GM18861 (cell line): Measurements from ENCODE around the gene NOTCH1.

Source experiments
- ATAC-seq: cut with Tn5 transposase; IDR thresholded peaks from one replicate; pipeline ENCODE4 v1.9.1; 2021; ENCODE audit not compliant: unreplicated experiment

Gene NOTCH1

DNA sequence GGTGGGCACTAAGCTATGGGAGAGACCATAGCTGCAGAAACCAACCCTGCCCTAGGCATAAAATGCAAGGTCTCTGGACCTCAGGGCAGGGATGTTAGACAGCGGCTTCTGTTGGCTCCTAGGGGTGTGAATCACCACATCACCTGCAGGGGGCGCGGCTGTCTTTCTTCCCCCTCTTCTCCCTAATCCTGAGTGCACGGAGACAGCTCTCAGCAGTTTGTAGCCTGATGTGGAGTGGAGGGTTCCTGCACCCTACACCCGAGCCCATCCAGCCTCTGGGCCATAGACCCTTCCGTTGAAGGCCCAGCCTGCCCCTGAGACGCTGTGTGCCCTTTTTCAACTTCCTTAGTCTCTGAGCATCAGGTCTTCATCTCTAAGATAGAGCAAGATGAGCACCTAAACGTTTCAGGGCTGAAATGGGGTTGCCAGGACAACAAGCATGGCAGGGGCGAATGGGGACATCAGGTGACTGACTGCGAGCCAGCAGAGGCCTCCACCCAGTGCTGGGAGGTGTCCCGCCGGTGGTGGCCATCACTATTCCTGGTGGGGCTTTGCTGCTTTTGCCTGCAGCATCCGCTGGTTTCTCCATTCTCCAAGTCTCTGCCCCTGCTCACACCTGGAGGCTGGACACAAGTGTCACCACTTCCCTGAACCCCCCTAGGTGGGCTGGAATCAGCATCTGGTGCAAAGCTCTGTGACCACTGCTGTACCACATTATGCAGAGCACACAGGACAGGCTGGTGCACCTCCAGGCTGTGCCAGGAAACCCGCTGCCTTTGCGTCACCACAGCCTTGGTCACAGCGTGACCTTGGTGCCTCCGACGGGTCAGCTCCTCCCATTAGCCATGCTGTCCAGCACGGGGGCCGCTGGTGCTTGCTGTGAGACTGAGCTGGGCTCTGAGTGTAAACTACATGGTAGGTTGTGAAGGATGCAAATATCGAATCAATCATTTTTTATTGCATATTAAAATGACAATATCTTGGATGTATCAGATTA is 60.5 kb downstream of the NOTCH1 start:
- no peak for ATAC-seq

DNA sequence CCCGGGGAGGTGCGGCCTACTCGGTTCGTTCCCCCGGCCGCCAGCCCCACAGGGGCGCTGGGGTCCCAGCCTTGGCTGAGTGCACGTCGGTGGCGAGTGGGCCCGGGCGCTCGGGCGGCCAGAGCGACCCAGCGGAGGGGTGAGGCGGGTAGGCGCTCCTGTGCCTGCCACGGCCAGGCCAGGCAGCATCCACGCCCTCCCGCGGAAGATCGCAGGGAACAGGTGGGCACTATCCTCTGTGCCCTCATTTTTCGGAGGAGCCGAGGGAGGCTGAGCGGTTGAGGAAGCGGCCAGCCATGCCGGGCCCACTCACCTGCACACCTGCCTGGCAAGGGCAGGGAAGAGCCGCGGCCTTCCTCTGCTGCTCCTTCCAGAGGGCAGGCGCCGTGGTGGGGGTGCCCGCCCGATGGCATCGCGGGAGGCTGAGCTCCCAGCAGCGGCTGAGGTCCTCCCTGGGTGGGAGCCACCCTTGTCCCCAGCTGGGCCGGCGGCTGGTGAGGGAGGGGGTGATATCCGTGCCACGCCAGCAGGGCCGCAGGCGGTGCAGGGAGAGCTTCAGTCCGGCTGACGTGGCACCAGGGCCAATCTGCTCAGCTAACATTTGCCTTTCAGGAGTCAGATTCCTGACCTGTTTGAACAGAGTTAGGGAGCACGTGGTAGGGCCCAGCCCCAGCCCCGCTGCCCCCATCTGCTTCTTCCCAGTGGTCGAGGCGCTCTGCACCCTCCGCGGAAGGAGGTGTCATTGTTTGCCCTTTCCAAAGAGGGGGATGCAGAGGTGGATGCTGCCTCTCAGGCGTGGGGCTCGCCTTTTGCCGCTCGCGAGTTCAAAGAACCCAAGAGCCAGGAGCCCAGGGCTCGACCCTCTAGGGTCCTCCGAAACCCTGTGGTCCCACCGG is 61.4 kb downstream of the NOTCH1 start:
- ATAC-seq = no peak

DNA sequence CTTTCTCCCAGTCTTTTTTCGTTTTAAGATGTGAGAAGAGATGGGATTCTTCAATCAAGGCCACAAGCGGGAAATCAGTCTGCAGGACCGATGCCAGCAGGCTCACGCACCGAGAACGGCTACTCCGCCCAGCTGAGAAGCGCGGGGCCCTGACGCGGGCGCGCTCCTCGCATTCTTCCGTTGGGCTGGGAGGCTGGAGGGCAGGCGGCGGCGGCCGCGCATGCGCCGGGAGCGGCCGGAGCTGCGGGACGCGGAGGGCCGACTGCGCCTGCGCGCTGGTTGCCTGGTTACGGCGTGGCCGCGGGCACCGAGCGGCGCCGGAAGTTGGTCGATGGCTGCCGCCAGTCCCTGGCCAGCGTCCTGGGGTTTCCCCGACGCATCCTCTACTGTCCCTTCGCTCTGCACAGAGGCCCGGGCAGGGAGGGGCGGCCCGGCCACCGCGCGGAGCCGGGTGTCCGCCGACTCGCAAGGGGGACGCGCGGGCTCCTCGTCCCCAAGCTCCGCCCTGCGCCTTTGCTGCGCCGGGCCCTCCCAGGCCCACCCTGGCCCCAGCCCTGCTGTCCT is 62.2 kb downstream of the NOTCH1 start:
- ATAC-seq = peak; percentile 51

DNA sequence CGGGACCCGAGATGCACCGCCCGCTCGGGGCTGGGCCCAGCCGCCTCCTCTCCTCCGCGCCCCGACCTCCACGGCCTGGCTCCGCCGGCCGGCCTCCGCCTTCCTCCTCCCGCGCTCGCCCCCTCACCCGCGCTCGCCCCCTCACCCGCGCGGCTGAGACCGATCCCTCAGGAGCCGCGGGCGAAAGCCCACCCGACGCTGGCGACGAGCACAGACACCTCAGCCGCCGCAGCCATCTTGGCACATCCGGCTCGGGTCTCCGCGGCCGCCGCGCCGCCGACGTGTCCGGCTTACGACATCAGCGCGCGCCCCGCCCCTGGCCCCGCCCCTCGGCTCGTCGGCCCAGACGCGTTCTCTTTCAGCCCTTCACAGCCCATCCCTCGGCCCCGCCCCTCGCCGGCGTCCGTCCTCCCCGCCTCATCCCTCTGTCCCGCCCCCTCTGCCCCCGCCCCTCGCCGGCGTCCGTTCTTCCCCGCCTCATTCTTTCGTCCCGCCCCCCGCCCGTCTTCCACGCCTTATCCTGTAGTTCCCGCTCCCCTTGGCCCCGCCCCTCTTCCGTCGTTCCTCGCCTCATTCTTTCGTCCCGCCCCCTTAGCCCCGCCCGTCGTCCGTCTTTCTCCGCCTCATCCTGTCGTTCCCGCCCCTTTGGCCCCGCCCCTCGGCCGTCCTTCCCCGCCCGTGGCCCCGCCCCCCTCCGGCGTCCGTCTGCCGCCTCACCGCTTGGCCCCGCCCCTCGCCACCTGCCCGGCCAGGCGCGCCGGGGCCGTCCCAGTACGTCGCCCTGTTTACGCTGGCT is 62.9 kb downstream of the NOTCH1 start, which contains the start of gene SEC16A:
Gene SEC16A (minus strand): TSS at position 248 of the 796 bp plus-strand sequence. CDS start 5,425 bp downstream, outside the sequence.
- peak; percentile 35 for ATAC-seq

DNA sequence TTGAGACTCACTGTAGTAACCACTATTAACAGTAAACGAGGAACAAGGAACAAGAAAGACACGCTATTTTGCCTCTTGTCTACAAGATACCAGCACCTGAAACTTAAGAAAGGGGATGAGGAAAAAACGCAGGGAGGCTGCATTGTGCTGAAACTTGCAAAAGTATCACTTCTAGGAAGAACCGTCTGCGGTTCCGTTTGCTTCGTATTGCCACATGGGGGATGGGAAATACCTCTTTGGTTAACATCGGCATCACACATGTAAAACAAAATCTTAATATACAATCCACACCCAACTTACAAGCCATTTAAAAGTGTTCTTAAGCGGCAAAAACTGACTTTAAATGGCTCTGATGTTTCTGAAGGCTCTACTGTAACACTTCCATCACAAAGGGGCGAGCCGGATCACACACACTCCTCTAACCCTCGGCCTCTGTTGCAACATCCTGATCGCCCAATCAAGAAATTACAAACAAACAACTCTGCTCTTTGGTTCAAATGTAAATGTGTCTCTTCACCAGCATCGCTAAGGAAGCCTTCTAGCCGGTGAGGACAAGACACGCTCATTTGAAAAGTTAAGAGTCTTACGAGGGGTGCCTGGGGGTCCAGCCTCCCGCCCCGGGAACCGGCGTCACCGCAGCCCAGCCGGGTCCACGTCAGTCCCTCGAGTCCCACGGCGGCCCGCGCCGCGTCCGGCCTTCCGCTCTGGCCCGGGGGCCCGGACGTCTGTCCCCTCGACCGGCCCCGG is 63.6 kb downstream of the NOTCH1 start:
- ATAC-seq = no peak

DNA sequence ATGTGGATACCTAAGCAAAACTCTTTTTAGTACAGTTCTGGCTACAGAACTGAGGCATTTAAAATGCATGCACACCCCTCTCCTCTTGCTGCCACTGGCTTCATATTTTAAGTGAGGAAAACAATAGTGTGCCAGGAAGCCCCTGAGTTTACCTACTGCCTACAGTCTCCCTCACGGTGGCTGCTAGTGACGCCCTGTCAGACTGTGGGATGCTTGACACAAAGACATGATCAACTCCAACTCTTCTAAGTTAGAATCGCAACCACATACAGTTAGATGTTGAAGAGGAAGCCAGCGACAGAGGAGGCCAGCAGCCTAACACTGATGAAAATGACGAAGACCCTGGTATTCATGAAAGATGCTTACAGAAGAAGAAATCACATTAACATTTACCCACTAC is 64.3 kb downstream of the NOTCH1 start:
- no peak for ATAC-seq

DNA sequence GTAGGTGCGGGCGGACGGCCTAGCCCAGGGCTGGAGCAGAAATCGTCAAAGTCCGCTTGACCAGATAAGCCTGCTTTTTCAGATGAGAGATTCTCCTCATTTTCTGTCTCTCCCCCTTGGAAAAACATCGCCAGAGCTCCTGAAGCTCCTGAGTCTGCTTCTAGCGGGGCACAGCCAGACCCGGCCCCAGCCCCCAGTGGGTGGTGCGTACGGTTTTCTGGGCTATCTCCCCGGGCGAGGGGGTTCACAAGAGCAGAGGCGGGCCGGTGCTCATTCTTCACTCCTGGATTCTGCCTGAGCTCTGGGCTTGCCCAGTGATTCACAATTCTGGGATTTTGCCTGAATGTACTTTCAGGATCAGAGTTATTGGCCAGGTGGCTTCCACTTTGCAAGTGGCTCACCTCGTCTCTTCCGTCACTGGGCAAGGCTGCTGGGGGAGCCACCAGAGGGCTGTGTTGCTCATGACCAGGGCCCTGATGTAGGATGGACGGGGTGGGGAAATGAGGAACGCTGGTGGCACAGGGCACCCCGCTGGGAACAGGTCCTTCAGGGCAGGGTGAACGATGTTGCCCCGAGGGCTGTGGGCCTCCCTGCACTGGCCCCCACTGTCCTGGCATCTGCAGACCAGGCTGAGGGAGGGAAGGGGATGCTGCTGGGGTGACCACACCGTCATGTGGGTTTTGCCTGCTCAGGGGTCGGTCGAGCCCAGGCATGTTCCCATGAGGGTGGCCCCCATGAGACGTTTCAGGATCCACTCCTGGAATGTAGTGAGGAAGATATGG is 69.3 kb downstream of the NOTCH1 start:
- ATAC-seq = no peak

DNA sequence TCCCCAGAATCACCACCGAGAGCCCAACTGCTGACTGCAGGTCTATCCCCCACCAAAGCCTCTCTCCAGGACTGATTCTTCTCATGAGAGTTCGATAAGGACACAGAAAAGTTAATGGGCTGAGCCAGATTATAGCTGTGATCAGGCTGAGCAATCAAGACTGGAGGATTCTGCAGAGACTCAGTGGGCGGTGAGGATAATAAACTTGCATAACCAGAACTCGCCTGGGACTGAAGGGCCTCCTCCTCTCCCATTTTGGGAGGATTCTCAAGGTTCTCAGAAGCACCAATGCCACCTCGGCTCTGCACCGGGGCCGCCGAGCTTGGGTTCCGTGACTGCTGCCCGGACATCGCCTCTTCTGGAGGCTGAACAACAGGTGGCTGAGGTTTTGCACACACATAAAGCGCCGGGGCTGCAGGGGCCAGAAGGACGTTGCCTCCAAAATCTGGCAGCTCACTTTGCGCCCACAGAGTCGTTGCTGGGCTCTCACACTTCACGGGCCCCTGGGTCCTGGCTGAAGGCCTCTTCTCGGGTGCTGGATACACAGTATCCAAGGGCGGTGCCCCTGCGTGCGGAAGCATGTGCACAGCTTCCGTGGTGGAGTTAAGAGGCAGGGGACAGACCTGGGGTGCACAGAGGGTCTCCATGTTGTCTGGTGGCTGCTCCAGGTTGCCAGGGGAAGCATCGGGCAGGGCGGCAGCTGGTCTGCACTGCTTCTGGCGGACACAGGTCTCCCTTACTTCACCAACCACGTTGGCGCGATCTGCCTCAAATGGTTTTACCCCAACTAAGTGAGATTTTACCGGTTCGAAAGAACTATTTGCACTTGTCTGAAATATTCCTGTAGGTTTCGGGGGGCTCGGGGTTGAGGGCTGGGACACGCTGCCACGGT is 70.6 kb downstream of the NOTCH1 start:
- no peak for ATAC-seq

DNA sequence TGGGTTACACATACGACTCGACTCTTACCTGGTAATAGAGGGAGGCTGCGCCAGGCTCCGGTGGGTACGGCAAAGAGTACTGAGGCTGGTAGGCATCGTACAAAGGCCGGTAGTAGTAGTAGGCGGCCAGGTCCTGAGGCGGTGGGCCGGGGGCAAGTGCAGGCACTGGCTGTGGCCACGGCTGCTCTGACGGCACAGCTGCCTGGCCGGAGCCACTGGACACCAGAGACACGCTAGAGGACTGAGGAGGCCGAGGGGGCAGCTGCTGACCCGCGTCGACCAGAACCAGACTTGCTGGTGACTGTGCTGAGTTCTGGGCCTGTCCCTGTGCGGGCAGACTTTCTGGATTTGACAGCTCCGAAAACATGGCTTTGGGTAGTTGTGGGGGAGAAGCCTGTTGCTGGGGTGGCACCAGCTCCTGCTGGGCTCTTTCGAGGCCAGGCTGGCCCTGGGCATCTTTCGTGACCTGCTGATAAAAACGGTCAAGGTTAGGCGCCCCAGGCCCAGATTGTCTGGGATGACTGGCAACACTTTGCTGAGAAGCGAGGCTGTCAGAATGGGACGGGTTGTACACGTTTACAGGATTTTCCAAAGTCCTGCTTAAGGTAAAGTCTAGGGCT is 71.7 kb downstream of the NOTCH1 start:
- ATAC-seq = no peak

DNA sequence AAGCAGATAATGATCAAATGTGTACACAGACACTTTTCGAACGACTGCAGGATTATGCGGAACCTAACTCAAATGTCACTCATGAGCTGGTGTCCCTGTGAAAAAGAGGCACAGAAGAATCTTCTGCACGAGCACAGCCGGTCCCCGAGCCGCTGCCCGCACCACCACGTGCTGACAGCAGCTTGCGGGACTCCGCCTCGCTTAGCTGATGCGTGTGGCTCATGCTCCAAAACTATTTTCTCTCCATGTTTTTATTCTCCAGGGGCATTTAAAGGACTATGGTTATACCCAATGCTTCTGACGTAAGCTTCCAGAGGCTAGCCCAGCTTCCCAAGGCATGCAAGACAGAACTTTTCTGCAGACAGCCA is 72.5 kb downstream of the NOTCH1 start:
- ATAC-seq = no peak

DNA sequence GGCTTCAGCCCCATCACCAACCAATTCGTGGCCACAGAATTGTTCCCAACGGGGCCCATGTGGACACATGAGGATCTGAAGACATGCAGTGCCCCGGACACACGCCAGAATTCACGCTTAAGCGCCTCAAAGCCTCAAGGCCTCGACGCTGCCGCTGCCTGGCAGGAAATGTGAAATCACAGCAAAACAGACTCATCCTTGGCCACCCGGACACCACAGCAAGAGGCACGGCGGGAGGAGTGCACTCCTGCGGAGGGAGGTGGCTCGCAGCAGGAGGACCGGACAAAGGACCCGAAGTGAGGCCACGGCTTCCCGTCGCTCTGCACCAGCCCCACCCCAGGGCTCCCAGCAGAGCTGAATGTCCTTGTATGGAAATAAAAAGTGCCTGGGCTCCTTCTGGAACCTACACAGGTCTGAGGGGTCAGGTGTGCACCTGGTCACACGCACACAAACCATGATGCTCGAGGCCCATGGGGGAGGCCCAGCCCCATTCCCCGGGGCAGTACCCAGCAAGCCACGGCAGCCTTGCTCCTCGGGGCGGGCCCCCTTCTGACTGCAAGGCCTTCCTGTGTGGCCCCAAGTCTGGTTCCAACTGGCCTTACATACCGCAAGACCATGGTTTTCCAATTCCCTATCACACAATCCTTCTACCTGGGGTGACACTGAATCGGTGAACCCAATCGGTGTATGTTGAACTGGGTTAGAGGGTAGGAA is 73.1 kb downstream of the NOTCH1 start:
- no peak for ATAC-seq

DNA sequence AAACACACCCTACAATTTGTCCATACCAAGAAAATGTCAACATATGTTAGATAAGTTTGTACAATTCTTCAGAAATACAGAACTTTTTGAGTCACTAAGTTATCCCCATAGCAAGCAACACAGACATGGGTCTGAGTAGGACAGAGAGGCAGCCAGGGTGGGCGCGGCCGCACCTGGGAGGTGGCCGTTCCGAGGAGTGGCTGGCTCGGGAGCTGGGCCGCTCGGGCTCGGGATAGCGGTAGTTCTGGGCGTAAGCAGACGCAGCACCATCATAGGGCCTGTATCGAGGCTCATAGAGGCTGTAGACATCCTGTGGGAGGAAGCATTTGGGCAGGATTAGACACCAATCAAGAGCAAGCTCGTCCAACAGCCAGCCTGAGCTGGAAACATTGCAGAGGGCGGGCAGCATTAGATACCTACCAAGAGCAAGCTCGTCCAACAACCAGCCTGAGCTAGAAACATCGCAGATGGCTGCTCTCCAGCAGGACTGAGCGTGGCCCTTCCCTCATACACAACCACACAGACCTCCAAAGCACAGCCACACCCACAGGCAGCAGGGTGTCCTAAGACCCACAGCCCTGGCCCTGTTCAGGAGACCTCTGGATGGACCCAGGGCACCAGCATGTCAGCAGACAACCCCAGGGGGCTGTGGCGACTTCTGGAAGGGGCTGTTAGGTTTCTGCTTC is 73.9 kb downstream of the NOTCH1 start:
- ATAC-seq = no peak

DNA sequence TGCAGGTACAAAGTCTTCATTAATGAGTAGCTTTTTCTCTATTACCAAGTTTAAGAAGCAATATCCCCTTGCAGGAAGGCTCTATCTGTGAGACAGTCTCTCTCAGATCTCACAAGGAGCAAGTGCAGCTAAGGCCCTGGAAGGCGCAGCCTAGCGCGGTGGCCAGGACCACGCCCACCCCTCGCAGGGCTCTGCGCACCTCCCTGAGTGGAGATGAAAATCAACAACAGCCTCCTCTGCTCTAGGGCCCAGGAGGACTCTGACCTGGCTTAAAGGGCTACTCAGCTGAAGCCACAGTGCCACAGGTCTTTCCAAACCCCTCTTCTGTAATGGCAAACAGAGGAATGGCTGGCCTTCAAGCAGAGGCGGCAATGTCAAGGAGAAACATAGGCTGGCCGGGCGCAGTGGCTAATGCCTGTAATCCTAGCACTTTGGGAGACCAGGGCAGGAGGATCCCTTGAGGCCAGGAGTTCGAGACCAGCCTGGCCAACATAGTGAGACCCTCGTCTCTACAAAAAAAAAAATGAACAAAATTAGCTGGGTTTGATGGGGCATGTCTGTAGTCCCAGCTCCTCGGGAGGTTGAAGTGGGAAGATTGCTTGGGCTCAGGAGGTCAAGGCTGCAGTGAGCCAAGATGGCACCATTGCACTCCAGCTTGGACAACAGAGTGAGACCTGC is 74.9 kb downstream of the NOTCH1 start:
- ATAC-seq = no peak

DNA sequence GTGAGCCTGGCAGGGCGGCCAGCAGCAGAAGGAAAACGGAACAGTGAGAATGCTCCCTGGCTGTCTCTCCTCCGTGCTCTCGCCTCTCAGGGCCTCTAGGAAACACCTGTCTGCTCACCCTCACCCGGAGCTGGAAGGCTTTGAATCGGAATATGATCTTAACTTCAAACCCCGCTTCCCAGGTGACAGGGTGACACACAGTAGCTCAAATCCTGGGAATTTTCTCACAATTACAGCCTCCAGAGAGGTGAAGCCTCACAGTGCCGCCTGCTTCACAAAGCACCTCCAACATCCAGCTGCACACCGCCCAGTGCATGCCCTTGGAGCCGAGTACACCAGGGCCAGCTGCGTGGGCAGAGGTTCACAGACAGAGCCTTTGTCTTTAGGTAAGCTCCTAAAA is 75.5 kb downstream of the NOTCH1 start:
- no peak for ATAC-seq

DNA sequence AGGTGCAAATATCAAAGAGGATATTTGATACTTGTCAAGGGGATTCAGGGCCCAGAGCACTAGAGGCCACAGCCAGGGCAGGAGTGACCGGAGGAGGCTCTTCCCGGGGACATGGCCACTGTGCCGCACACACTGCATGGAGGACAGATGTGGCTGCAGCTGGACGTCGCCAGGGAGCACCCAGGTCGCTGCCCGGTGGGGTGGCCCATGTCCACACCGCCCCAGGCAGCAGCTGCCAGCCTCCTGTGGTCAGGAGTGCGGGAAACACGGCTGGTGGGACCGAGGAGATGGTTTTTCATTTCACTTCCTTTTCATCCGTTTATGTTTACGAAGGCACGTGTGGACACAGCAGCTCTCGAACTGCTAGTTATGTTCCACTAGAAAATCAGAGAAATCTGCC is 78.1 kb downstream of the NOTCH1 start:
- ATAC-seq = no peak

DNA sequence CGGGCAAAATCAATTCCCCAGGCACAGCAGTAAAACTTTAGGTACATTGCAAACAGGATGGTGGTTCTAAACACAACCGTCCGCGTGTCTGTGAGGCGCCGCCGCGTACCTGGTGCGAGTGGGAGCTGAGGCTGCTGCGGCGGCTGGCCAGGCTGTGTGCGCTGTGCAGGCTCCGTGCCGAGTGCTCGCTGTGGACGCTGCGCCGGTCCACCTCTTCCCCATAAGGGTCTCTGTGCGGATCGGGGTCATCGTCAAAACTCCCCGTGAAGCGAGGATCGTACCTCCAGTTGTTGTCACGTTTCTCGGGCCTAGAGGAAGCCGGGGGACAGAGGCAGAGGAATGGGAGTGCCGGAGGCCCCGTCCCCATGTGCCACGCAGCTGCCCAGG is 79.7 kb downstream of the NOTCH1 start:
- ATAC-seq = no peak
